Hematopoietic multipotent progenitor cell treated with erythropoietin and hydrocortisone succinate and interleukin-3 and kit ligand, for 4 days (in vitro differentiated cells): ENCODE measurements around the gene UBXN6.

ENCODE experiments used
- DNase-seq: peaks from one replicate; pipeline ENCODE4 v3.0.0-alpha.2; 2015

UBXN6 gene

DNA sequence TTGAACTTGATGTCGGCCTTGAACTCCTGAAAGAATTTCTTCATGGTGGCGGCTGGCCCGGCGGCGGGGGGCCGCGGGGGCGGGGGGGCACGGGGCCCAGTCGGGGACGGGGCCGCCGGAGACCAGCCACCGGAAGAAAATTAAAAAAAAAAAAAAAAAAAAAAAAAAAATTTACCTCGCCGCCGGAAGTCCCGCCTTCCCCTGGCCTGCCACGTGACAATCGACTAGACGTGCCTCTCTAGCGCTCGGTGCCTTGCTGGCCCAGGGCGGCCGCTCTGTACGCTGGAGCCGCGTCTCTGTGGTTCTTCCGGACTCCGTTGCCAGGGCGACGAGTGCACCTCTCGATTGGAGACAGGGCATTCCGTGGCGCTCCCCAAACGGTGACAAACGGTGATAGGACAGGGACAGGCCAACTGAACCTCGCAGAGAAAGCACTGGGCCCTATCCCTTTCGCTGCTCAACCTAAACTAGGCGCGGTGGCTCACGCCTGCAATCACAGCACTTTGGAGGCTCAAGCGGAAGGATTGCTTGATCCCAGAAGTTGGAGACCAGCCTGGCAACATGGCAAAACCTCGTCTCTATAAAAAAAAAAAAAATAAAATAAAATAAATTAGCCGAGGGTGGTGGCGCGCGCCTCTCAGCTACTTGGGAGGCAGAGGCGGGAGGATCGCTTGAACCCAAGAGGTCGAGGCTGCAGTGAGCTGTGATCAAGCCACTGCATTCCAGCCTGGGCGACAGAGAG lies at the start of gene UBXN6:
Gene UBXN6 (minus strand): TSS at position 141 of the 742 bp plus-strand sequence. CDS start 97 bp downstream, at position 44.
- DNase-seq = peak; percentile 99

GRCh38 chr19:4507150-4507452 lies 49.5 kb upstream of the UBXN6 start:
- no peak for DNase-seq

DNA sequence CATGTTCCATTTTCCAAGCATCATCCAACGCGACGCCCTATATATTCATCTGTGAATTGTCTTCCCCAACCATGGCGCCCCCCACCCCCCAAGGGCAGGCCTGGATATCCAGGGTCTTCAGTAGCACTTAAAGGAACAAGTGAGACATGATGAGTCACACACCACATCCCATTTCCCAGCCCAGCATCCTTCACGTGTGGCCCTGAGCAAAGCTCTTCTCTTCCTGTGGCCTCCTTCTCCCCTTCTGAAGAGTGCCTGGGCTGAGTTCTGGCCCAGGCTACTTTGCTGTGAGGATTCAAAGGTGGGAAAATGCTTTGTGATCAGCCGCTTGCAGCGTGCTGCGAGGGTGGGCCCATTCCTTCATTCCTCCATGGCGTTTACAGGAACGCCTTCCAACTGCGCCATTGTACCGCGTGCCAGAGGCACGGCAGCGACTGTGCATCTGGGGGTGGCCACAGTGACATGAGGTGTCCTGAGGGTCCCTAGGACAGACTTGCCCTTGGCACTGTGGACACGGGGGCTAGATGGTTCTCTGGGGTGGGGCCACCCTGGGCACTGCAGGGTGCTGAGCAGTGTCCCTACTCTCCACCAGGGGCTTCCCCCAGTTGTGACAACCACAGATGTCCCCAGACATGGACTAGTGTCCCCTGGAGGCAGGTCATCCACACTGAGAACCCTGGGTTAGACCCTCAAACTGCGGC lies 49.0 kb upstream of the UBXN6 start:
- peak; percentile 37 for DNase-seq

- DNase-seq = no peak
These were observed 48.2 kb upstream of the UBXN6 start for GRCh38 chr19:4505570-4506448.

DNA sequence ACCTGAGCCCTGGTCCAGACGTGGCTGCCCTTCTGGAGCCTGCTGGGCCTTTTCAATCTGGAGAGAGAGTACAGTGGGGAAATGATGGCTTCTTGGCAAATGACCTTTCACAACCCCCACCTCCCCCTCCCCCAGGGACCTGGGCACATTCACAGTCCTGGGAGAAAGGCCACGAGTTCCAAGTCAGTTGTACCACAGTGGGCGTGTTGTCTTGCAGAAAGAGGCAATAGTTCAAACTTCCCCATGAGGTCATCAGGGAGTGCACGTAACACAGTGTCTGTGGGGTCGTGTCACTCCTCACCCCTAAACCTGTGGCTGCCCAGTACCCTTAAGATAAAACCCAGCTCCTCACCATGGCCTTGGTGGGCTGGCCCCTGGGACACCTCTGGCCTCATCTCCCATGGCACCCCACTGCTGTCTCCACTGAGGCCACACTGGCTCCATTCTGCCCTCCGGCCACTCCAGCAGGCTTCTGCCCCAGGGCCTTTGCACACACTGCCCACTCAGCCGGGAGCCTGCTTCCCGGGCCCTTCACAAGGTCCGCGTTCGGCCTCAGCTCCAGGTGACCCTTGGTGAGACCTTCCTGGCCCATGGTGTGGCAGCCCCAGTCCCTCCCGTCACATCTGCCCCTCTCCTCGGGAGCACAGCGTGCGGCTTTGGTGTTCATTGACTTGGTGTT lies 47.4 kb upstream of the UBXN6 start:
- no peak for DNase-seq

- DNase-seq = no peak
These were observed 46.7 kb upstream of the UBXN6 start for GRCh38 chr19:4504297-4504701.

DNA sequence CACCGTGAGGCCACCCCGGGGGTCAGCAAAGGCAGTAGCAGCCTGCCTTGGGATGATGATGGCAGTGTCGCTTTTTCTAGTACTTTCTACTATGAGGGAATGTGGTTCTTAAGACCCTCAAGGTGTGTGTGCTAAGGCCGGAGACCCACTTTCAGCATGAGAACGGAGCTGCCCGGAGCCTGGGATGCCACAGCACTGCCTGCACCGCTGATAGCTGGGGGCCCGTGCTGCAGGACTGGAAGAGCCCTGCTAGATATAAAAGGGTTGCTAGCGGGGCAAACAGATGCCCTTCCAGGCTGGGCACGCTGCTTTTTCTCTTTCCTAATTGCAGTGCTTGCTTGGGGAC lies 46.2 kb upstream of the UBXN6 start:
- DNase-seq = no peak

DNA sequence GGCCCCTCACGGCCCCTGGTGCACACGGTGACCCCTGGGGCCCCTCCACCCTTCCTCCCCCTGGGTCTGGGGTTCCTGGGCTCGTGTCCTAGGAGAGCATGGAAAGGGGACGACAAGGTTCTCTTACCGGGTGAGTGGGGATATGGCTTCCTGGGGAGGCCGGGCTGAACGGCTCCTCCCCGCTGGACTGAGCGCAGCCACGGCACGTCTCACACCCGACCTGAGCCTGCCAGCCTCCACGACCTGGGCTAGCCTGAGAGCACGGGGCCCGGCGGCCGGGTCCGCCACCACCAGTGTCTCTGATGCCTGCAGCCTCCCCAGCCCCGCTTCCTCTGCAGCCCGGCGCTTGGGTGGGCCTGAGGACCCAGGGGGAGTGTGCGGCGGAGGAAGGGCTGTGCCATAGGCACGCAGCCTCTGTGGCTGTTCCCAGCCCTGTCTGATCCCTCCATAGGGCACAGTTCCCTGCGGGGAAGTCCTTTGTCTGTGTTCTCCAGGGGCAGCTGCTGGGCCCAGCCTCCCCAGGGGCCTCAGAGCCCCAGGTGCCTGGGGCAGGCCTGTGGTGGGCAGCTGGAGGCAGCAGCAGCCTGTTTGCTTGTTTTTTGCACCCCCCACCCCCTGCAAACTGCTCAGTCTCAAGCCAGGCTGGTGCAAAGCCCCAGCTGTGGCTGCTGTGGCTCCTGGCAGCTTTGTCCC lies 45.7 kb upstream of the UBXN6 start:
- DNase-seq = no peak

DNA sequence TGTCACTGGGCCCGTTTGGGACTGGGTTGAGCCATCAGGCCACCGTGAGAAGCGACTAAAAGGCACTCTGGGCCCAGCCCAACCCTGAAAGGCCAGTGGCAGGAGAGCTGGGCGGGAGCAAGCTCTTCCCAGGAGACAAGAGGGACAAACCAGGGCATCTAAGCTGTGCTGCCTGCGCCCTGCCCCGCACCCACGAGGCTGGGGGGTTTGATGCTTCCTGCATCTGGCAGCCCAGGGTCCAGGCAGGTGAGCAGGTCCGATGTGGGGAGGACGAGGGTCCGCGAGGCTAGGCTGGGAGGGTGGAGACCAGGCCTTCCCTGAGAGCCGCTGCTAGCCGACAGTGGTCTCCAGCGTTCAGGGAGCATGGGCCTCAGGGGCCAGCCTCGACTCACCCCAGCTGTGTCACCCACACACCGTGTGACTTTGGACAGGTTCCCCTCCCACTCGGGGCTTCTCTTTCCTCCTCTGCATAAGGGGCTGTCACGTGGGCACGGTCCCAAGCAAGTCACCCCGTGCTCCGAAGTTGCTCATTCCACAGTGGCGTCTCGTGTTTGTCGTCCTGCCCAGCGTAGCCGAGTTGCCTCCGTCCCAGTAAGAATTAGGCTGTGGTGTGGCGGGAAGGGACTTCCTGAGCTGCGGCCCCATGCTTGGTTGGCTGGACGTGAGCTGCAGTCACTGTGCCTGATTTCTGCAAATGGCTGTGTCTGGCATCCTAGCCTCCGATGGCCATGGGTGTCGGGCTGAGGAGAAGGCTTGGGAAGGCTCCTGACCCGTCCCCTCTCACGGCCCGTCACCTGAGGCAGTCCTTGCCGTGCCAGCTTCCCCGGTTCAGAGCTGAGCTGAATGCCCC lies 44.9 kb upstream of the UBXN6 start:
- no peak for DNase-seq

GRCh38 chr19:4501691-4502090 lies 44.1 kb upstream of the UBXN6 start:
- DNase-seq = no peak

- no peak for DNase-seq
These were observed 43.4 kb upstream of the UBXN6 start for GRCh38 chr19:4500841-4501591.

DNA sequence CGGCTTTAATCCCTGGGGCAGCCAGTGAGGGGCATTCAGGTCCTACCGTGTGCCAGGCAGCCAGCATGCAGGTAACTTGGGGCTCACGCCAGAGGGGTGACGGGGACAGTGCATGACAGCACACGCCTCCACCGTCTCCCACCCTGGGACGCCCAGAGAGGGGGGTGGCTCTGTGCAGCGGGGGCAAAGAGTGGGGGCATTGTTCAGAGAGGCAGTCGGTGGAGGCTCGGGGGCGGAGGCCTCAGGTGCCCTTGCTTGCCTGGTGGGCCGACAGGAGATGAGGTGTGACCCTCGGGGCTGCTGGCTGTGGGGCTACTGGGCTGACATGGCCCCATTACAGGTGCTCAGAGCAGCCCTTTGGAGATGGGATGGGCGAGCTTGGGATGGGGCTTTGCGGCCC lies 42.3 kb upstream of the UBXN6 start:
- no peak for DNase-seq

DNA sequence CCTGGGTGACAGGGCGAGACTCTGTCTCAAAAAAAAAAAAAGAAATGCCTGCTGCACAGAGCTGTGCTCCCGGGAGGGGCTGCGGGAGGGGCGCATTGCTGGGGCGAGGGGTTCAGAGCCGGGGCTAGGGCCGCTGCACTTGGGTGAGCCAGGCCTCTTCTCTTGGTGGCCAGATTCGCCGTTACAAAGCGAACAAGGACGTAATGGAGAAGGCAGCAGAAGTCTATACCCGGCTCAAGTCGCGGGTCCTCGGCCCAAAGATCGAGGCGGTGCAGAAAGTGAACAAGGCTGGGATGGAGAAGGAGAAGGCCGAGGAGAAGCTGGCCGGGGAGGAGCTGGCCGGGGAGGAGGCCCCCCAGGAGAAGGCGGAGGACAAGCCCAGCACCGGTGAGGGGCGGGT lies 41.7 kb upstream of the UBXN6 start:
- DNase-seq = no peak

GRCh38 chr19:4498694-4499093 lies 41.1 kb upstream of the UBXN6 start:
- no peak for DNase-seq

DNA sequence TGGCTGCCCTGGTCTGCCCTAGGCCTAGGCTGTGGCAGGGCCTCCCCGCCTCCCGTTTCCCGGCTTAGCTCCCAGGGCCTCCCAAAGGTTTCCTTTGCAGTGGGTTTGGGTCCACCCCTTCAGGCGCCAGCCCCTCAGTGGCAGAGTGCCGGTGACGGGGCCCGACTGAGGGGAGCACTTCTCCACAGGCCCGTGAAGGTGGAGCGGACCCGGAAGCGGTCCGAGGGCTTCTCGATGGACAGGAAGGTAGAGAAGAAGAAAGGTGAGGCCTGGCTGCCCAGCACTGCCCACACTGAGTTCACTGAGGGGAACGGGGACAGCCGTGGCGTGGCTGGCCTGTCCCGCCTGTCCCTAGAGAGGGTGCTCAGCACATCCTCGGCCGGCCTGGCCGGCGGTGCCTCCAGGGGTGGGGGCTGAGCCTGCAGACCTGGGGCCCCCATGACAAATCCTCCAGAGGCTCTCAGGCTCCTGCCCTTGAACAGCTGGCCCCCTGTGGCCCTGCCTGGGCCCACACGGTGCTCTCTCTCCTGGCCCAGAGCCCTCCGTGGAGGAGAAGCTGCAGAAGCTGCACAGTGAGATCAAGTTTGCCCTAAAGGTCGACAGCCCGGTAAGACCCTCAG lies 40.3 kb upstream of the UBXN6 start:
- DNase-seq = no peak

- DNase-seq = no peak
These were observed 38.7 kb upstream of the UBXN6 start for GRCh38 chr19:4496304-4496703.

GRCh38 chr19:4495471-4495870 lies 37.9 kb upstream of the UBXN6 start:
- no peak for DNase-seq

GRCh38 chr19:4494691-4495064 lies 37.1 kb upstream of the UBXN6 start:
- no peak for DNase-seq

DNA sequence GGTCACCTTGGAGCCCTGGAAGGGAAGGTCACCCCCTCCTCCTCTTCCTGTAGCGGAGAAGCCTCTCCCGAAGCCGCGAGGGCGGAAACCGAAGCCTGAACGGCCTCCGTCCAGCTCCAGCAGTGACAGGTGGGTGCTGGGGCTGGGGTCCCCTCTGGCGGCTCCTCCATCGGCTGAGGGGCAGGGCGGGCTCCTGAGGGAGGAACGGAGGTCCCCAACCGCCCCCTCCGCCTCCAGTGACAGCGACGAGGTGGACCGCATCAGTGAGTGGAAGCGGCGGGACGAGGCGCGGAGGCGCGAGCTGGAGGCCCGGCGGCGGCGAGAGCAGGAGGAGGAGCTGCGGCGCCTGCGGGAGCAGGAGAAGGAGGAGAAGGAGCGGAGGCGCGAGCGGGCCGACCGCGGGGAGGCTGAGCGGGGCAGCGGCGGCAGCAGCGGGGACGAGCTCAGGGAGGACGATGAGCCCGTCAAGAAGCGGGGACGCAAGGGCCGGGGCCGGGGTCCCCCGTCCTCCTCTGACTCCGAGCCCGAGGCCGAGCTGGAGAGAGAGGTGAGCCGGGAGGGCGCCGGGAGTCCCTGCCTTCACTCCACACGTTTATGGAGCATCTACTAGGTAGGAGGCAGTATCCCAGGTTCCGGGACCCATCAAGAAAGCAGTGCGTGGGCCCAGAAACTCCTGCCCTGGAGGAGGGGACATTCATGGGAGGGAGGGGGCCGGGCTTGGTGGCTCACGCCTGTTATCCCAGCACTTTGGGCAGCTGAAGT lies 36.5 kb upstream of the UBXN6 start:
- DNase-seq = no peak
